ENCODE results near the gene TSPEAR.

TSPEAR gene

DNA sequence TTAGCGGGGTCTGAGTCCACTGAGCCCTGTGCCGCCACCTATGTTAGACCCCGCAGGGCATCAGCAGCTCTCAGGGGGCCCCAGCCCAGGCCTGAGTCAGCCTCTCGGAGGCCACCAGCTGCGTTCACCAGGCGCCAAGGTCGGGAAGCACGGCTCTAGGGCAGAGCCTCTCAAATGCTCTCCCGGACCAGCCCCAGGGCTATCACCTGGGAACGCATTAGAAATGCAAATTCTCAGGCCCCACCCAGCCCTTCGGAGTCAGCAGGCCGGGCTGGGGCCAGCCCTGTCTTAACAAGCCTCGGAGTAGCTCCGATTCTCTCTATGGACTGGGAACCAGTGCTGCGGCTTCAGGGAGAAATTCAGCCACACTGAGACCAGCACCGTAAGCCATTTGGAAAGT, 37.2 kb upstream of the TSPEAR start:
- no peak for DNase-seq
- H3K27me3 ChIP-seq, result peaks cover 26% of the 10 kb centered on the region
- H3K4me1 ChIP-seq, result no peaks in the 10 kb centered on the region
- H3K9me3 ChIP-seq, result no peaks in the 10 kb centered on the region
- no peaks in the 10 kb centered on the region for H3K36me3 ChIP-seq
- no peak overlapping the region for H3K4me3 ChIP-seq (ENCODE audit: low read depth, low read length)
- no peak for TF ChIP-seq CTCF (IDR thresholded peaks at IDR 0.05; ENCODE audit: low read depth, low read length)

DNA sequence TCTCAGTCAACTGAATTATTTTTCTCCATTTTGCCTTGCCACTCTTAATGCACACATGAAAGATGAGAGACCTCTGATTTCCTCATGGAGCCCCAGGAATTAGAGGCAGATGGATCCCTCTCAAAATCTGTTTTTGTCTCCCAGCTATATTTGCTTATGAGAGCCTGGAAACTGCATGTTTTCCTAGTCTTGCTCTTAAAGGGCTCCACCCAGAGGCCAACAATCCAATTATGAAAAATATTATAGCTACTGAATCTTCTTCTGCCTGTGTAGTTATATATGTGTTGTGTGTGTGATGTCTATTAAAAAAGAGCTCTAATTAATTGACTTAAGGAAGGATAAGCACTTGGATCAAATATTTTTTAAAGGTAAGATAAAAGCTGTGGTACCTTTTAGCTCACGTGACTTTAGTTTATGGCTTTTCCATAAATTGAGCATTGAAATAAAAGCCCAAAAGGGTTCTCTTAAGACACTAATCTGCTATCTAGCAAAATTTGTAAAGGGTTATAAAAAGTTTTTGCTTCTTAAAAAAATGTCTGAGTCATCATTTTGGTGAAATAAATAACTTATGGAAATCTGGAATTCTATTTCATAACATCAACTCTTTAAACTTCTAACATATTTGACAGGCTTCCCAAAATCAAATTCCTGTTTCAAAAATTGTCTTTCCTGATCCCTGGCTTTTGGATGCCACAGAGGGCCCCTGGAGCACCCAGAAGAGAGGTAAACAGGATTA, 31.2 kb upstream of the TSPEAR start:
- H3K4me3 ChIP-seq (ENCODE audit: low read depth, low read length), result no peak overlapping the region
- H3K36me3 ChIP-seq, result no peaks in the 10 kb centered on the region
- peaks cover 11% of the 10 kb centered on the region for H3K9me3 ChIP-seq
- peaks cover 22% of the 10 kb centered on the region for H3K27me3 ChIP-seq
- DNase-seq, result no peak
- no peaks in the 10 kb centered on the region for H3K4me1 ChIP-seq
- peak; percentile 36; the same call in 1 of the 2 replicates for TF ChIP-seq CTCF (IDR thresholded peaks at IDR 0.05; ENCODE audit: low read depth, low read length)

GRCh38 chr21:44741921-44742320, 30.5 kb upstream of the TSPEAR start:
- no peak overlapping the region for H3K4me3 ChIP-seq (ENCODE audit: low read depth, low read length)
- TF ChIP-seq CTCF (IDR thresholded peaks at IDR 0.05; ENCODE audit: low read depth, low read length), result no peak

GRCh38 chr21:44740742-44741141, 29.4 kb upstream of the TSPEAR start:
- DNase-seq, result no peak
- Histone ChIP-seq H3K27me3 (peaks cover 11% of the 10 kb centered on the region), H3K9me3 (peaks cover 12% of the 10 kb centered on the region), H3K36me3 (no peaks in the 10 kb centered on the region), H3K4me1 (no peaks in the 10 kb centered on the region), H3K4me3 (ENCODE audit: low read depth, low read length) (no peak overlapping the region)
- TF ChIP-seq CTCF (IDR thresholded peaks at IDR 0.05; ENCODE audit: low read depth, low read length), result no peak

More at GRCh38 chr21:44741921-44742320, 30.5 kb upstream of the TSPEAR start:
- no peaks in the 10 kb centered on the region for H3K4me1 ChIP-seq
- H3K27me3 ChIP-seq, result peaks cover 19% of the 10 kb centered on the region
- no peaks in the 10 kb centered on the region for H3K36me3 ChIP-seq
- H3K9me3 ChIP-seq, result peaks cover 12% of the 10 kb centered on the region
- DNase-seq, result no peak

GRCh38 chr21:44739316-44739715, 27.9 kb upstream of the TSPEAR start:
- H3K4me1 ChIP-seq, result no peaks in the 10 kb centered on the region
- H3K4me3 ChIP-seq (ENCODE audit: low read depth, low read length), result no peak overlapping the region
- no peaks in the 10 kb centered on the region for H3K36me3 ChIP-seq
- peaks cover 12% of the 10 kb centered on the region for H3K9me3 ChIP-seq
- peaks cover 8% of the 10 kb centered on the region; the same call in 1 of the 2 replicates for H3K27me3 ChIP-seq
- no peak for DNase-seq
- TF ChIP-seq CTCF (IDR thresholded peaks at IDR 0.05; ENCODE audit: low read depth, low read length), result no peak

GRCh38 chr21:44738621-44739020, 27.2 kb upstream of the TSPEAR start:
- no peaks in the 10 kb centered on the region for H3K4me1 ChIP-seq
- peaks cover 4% of the 10 kb centered on the region; the same call in 1 of the 2 replicates for H3K27me3 ChIP-seq
- H3K4me3 ChIP-seq (ENCODE audit: low read depth, low read length), result no peak overlapping the region
- H3K9me3 ChIP-seq, result peaks cover 12% of the 10 kb centered on the region
- no peak for TF ChIP-seq CTCF (IDR thresholded peaks at IDR 0.05; ENCODE audit: low read depth, low read length)
- no peak for DNase-seq
- no peaks in the 10 kb centered on the region for H3K36me3 ChIP-seq
